Activated T-cell treated with anti-CD3 and anti-CD28 coated beads for 1 hour (primary cell): ENCODE results near the gene BCAS1.

ENCODE experiments used
- DNase-seq: peaks from one replicate; pipeline ENCODE4 v3.0.0-alpha.2; 2020; ENCODE audit warnings: low read depth

BCAS1 gene

GRCh38 chr20:53960579-53961272, 109.7 kb downstream of the BCAS1 start:
- DNase-seq: no peak

GRCh38 chr20:53959911-53960578, 110.3 kb downstream of the BCAS1 start:
- no peak for DNase-seq

GRCh38 chr20:53958260-53958659, 112.1 kb downstream of the BCAS1 start:
- DNase-seq: no peak

- no peak for DNase-seq
Observed at GRCh38 chr20:53957451-53958172, 112.8 kb downstream of the BCAS1 start.

GRCh38 chr20:53956013-53956715, 114.2 kb downstream of the BCAS1 start:
- no peak for DNase-seq

GRCh38 chr20:53954723-53955658, 115.4 kb downstream of the BCAS1 start:
- no peak for DNase-seq

- DNase-seq: no peak
Observed at GRCh38 chr20:53952528-53953096, 117.8 kb downstream of the BCAS1 start.

- no peak for DNase-seq
Observed at GRCh38 chr20:53950578-53950977, 119.8 kb downstream of the BCAS1 start.

GRCh38 chr20:53950031-53950430, 120.4 kb downstream of the BCAS1 start:
- DNase-seq: no peak

GRCh38 chr20:53949319-53949839, 121.0 kb downstream of the BCAS1 start:
- peak; percentile 54 for DNase-seq

GRCh38 chr20:53948383-53949318, 121.7 kb downstream of the BCAS1 start:
- no peak for DNase-seq

GRCh38 chr20:53947501-53948195, 122.7 kb downstream of the BCAS1 start:
- no peak for DNase-seq

GRCh38 chr20:53946106-53946505, 124.3 kb downstream of the BCAS1 start:
- DNase-seq: no peak

GRCh38 chr20:53945478-53945877, 124.9 kb downstream of the BCAS1 start:
- DNase-seq: no peak

- DNase-seq: no peak
Observed at GRCh38 chr20:53944796-53945195, 125.6 kb downstream of the BCAS1 start.

- DNase-seq: peak; percentile 19
Observed at GRCh38 chr20:53943522-53944291, 126.7 kb downstream of the BCAS1 start.

- DNase-seq: no peak
Observed at GRCh38 chr20:53942973-53943372, 127.4 kb downstream of the BCAS1 start.

- no peak for DNase-seq
Observed at GRCh38 chr20:53942472-53942816, 128.0 kb downstream of the BCAS1 start.
